D721Med (cell line): ENCODE results near the gene C19orf85.

ENCODE experiments used
- DNase-seq: peaks from one replicate; pipeline ENCODE4 v3.0.0; 2011; ENCODE audit warnings: low spot score; ENCODE audit not compliant: insufficient read length
- FAIRE-seq: peaks from 2 replicates; lab custom pipeline; 2011; peaks lifted over from hg19 to GRCh38; lab: Jason Lieb, UNC
- TF ChIP-seq, protein P1 (sequence below): IDR thresholded peaks from 2 replicates; pipeline ENCODE4 v1.5.1; 2012; ENCODE audit warnings: mild to moderate bottlenecking, control low read depth; ENCODE audit not compliant: insufficient read depth; ENCODE audit errors: missing control alignments

Gene C19orf85

DNA sequence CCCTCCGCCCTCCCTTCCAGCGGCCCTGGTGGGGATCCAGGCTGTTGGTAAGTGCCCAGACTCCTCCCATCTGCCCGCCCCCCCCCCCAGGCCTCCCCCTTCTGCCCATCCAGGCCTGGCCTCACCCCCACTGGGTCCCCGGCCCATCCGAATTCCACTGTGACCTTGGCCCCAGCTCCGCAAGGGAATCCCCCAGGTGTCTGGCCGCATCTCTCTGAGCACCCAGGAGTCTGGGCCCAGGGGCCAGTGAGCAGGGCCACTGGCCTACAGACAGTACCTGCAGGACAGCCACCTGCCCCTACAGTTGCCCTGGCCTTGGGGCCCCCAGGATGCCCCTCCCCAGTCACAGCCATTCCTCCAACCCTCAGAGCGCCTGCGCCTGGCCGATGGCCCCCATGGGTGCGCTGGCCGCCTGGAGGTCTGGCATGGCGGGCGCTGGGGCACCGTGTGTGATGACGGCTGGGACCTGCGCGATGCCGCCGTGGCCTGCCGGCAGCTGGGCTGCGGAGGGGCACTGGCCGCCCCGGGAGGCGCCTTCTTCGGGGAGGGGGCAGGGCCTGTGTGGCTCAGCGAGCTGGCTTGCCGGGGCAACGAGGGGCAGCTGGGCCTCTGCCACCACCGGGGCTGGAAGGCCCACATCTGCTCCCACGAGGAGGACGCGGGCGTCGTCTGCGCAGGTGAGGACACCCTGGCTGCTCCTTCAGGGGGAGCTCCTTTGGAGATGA lies 24.6 kb upstream of the C19orf85 start:
- TF ChIP-seq, protein P1, sequence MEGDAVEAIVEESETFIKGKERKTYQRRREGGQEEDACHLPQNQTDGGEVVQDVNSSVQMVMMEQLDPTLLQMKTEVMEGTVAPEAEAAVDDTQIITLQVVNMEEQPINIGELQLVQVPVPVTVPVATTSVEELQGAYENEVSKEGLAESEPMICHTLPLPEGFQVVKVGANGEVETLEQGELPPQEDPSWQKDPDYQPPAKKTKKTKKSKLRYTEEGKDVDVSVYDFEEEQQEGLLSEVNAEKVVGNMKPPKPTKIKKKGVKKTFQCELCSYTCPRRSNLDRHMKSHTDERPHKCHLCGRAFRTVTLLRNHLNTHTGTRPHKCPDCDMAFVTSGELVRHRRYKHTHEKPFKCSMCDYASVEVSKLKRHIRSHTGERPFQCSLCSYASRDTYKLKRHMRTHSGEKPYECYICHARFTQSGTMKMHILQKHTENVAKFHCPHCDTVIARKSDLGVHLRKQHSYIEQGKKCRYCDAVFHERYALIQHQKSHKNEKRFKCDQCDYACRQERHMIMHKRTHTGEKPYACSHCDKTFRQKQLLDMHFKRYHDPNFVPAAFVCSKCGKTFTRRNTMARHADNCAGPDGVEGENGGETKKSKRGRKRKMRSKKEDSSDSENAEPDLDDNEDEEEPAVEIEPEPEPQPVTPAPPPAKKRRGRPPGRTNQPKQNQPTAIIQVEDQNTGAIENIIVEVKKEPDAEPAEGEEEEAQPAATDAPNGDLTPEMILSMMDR, result no peak
- FAIRE-seq, result no peak
- no peak for DNase-seq

DNA sequence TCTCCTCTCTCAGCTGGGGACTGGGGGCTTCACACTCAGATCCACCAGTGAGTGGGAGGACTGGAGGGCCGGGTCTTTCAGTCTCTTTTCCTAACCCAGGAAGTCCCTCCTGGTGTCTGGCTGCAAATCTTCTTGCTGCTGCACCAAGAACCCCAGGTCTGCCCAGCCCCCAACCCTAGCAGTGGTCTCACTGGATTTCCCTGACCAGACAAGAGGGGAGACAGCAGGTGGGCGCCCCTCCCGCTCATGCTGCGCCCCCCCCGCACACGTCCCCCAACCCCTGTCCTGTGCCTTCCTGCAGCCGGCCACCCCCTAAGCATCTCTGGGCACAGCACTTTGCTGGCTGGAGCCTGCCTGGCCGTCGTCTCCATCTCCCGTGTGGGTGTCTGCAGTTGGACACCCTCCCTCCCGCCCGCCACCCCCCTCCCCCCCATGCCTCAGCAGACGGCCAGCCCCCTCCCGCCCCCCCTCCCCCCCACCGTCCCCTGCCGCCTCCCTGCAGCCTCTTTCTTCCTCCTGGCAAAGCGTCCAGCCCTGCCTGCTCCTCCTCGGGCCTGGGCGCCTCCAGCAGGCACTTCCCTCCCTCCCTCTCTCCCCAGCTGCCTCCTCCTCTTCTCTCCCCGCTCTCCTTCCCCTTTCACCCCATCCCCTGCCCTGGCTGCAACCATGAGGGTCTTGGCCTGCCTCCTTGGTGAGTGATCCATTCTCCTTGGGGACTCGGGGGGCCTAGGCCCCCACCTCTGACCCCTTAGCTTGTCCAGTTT lies 23.6 kb upstream of the C19orf85 start, which contains the start of gene SSC5D:
SSC5D (plus strand) TSS at position 513 of the 764 bp plus-strand sequence; CDS start at position 667, 154 bp downstream.
- TF ChIP-seq, protein P1, result no peak
- no peak for FAIRE-seq
- no peak for DNase-seq

DNA sequence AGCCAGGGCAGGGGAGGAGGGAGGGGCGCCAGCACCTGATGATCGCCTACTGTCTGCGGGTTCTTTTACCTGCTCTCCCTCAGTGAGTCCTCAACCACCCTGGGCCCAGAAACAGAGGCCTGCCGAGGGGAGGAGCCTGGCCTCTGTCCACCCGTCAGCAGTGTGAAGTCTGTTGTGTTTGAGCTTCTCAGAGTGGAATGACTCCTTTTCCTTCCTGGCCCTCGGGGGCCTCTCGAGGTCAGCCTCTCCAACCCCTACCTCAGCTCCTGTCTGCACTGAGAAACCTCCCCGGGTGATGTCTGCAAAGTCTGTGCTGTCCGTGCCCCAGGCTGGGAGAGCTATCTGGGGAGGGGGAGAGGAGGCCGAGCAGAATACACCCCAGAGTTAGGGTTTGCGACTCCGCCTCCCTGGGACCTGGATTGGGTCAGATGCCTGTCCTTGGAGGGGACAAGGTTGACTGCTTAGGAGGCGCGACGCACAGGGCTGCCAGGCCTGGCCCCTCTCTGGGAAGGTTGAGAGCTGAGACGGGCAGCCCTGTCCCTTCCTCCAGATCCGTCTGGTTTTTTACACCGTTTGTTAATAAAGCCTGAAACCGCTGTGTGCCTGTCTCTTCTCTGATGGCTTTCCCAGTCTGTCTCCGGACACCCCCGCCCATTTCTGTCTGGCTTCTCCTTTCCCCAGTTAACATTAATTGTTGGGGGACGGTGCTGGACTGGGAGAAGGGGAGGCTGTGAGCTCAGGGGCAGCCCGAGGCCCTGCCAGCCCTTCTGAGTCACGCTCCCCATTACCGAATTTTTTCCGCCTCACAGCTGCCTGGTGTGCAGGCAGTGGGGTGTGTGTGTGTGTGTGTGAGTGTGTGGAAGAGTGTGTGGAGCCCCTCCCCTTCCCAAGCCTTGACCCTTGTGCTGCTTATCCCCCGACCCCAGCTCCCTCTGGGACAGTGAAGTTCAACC lies 22.7 kb upstream of the C19orf85 start:
- DNase-seq (no peak), FAIRE-seq (no peak)
- TF ChIP-seq, protein P1, result no peak

DNA sequence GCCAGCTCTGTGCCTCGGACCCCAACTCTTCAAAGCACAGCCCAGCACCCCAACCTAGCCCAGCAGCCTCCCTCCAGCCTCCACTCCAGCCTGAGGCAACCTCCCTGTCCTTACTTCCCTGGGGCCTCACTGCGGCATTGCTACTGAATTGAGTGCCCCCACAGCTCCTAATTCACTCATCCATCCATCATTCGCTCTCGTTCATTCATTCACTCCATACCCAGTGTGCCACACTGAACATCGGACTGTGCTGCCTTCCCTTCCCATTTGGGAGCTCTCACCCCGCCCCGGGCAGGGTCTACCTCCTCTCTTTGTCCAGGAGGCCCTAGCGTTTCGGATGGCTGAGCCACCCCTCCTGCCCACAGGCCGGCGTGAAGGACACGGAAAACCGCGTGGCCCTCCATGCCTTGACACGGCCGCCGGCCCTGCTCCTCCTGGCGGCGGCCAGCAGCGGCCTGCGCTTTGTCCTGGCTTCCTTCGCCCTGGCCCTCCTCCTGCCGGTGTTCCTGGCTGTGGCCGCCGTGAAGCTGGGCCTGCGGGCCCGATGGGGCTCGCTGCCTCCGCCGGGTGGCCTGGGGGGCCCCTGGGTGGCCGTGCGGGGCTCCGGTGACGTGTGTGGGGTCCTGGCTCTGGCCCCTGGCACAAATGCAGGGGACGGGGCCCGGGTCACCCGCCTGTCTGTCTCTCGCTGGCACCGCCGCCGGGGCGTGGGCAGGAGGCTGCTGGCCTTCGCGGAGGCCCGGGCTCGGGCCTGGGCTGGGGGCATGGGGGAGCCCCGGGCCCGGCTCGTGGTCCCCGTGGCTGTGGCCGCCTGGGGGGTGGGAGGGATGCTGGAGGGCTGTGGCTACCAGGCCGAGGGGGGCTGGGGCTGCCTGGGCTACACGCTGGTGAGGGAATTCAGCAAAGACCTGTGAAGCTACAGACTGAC lies 21.8 kb upstream of the C19orf85 start:
- no peak for FAIRE-seq
- DNase-seq, result no peak
- TF ChIP-seq, protein P1, result no peak

DNA sequence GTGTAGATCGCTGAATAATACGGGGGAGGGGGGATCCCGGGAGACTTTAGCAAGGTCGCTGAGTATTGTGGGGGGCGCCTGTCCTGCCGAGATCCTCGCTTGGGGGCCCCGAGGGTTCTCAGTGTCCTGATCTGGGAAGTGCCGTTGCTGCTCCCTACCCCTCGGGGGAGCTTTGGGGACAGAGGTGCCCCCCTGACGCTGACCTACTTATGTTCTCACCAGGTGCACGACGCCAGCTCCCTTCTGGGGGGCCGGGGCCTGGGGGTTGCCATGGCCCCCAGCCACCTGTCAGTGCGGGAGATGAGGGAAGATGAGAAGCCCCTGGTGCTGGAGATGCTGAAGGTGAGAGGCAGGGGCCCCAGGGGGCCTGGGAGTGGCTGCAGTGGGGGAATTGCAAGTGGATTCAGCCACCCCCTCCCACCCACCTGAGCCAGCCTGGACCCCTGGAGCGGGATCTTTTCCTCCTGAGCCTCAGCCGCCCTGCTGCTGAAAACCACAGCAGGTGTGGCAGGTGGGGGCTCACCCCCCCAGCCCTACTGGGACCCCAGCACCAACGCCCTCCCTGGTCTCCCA lies 21.0 kb upstream of the C19orf85 start:
- DNase-seq (no peak), FAIRE-seq (no peak)
- TF ChIP-seq, protein P1, result no peak
